Heart left ventricle (tissue), 16 donors: ENCODE measurements around the gene MRPL23. TPM values are rescaled to one million over a fixed set of nuclear protein-coding genes. Genes with fewer than 3 reads are reported as not detected.

Source experiments
- ATAC-seq, 4 donors: fragments of 200-7000 bp; cut with Tn5 transposase; one replicate each; pipeline ENCODE4 v1.9.1; 2020 to 2022; ENCODE audit warnings: moderate library complexity in 4 of 4, mild to moderate bottlenecking in 3 of 4, moderate number of reproducible peaks in 1 of 4
- DNase-seq, 5 donors: peaks; one replicate each; pipeline ENCODE4 v3.0.0-alpha.2; 2020
- H3K27ac ChIP-seq, 12 donors: fragments of 200-600 bp; sonication (generic) in 4 of 12; one replicate each; pipeline versions ENCODE4 v1.5.0 to v1.8.0; 2016 to 2022; ENCODE audit warnings: mild to moderate bottlenecking in 2 of 12
- H3K27me3 ChIP-seq, 9 donors: fragments of 200-600 bp; sonication (generic) in 2 of 9; one replicate each; pipeline versions ENCODE4 v1.5.1 to v1.8.0; 2016 to 2022; ENCODE audit warnings: mild to moderate bottlenecking in 3 of 9
- H3K36me3 ChIP-seq, 9 donors: fragments of 200-600 bp; sonication (generic) in 2 of 9; one replicate each; pipeline versions ENCODE4 v1.5.0 to v1.8.0; 2018 to 2022; ENCODE audit warnings: mild to moderate bottlenecking in 2 of 9
- H3K4me1 ChIP-seq, 12 donors: fragments of 200-600 bp; sonication (generic) in 4 of 12; one replicate each; pipeline versions ENCODE4 v1.5.0 to v1.8.0; 2016 to 2022; ENCODE audit warnings: mild to moderate bottlenecking in 3 of 12
- H3K4me3 ChIP-seq, 12 donors: fragments of 200-600 bp; sonication (generic) in 4 of 12; one replicate each; pipeline versions ENCODE4 v1.5.0 to v1.8.0; 2017 to 2022; ENCODE audit warnings: mild to moderate bottlenecking in 9 of 12, moderate library complexity in 4 of 12
- H3K9me3 ChIP-seq, 12 donors: fragments of 200-600 bp; sonication (generic) in 4 of 12; one replicate each; pipeline versions ENCODE4 v1.5.0 to v1.8.0; 2016 to 2022; ENCODE audit warnings: mild to moderate bottlenecking in 1 of 12
- POLR2A ChIP-seq, 2 donors: fragments of 450-650 bp; IDR thresholded peaks; one replicate each; pipeline ENCODE4 v1.6.1; 2017; ENCODE audit warnings: antibody characterized with exemption in 2 of 2, mild to moderate bottlenecking in 2 of 2, moderate library complexity in 2 of 2
- WGBS, 4 donors: extraction: QIAGEN DNeasy Blood & Tissue Kit in 2 of 4; methylation state at CpG; one replicate each; pipeline versions ENCODE4 v1.1.5 to v1.1.7; 2013 to 2018; 5-methylcytosine and 5-hydroxymethylcytosine counted together
- intact Hi-C, 10 donors: fragments of 100-400 bp; cut with DNase I; formaldehyde crosslinking; loops; one replicate each; pipeline versions ENCODE4 v1.11.1 to v1.14.2; 2022
- polyA plus RNA-seq, 2 donors: library from polyadenylated mRNA; stranded (reverse); fragments of 200-250 nt; gene quantifications; one replicate each; pipeline ENCODE4 v1.2.3, GENCODE V29; 2013
- total RNA-seq, 9 donors: library from RNA; depleted of rRNA in 2 of 9; stranded (reverse); fragments of >200 nt in 2 of 9; fragmentation: NEBNext Ultra II Directional in 3 of 9; extraction: Animal tissue kit (Norgen Biotek cat#: 25700) in 3 of 9; gene quantifications; one replicate each; pipeline versions ENCODE4 v1.1.0 to v1.2.4, GENCODE V29; 2016 to 2023
- TF ChIP-seq, protein P1 (sequence below), 12 donors: fragments of 200-600 bp; sonication (generic) in 4 of 12; IDR thresholded peaks; one replicate each; pipeline versions ENCODE4 v1.5.0 to v1.8.0; 2018 to 2022; ENCODE audit warnings: antibody characterized with exemption in 12 of 12, mild to moderate bottlenecking in 5 of 12
- donor health status: ischemic (EF 13 %, LVEDD 7.1; RV severe dilation, severe dysfunction).
- donor health status: healthy with polysubstance abuse.
- donor health status: DM: no; HTN: yes; CAD: no.
- donor health status: DM: no; HTN: no; CAD: no.
- donor health status: ischemic (EF 25% LVEDD 6.9; RV normal size, moderate dysfunction).
- donor health status: ischemic (EF 25% LVEDD 5.7; RV mildly dilated, moderate dysfunction).
- donor health status: healthy.
- donor health status: DM: yes; HTN: yes; CAD: no.
- donor health status: ischemic (EF 35%, LVEDD 5.7; RV mildly dilated, moderate dysfunction).
- donor health status: nonischemic (EF 11% LVEDD 7.7; RV severe dilation, severe dysfunction).
- donor health status: DM: yes; HTN: yes; CAD: no.
- donor health status: PGD.
- donor health status: ischemic (EF 29% LVEDD 5.4; RV normal size, mild dysfunction).
- donor health status: nonischemic (EF 23%, LVEDD 6.1; RV moderate dilation, normal function).

The MRPL23 gene
- total and polyA plus RNA-seq, 11 donors = 44.0 to 183 (median 93.3) TPM

DNA sequence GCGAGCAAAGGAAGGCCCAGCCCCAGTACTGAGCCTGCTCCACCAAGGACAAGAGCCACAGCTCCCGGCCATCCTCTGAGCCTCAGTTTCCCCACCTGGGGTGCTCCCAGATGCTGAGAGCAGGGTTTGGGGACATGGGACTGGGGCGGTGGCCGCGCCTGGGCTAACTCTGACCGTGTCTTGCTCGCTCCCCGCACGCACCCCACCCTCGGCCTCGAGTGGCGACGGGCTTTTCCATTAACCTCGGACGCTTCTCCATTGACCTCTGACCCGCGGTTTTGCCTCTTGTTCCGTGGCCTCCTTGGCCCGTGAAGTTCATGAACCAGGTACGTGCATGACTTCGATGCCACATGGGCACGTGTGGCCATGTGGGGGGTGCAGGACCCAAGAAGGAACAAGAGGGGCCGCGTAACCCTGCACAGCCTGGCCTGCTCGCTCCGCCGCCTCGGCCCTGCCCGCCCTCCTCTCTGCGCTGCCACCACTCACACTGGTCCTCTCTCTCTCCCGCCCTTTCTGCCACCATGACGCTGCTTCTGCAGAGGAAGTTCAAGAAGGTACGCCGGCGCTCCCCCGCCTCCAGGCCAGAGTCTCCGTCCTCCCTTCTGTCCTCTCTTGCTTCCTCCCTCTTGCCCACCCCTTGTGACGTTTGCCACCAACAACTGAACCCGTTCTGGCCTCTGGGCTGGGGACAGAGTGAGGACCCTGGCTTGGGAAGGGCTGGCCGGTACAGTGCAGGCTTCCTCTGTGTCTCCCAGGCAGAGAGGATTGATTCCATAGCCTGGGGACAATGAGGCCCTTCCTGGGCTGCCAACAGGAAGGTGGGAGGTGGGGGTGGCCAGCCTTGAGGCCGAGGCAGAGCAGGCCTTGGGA is 20.7 kb upstream of the MRPL23 start:
- H3K36me3 ChIP-seq = no peaks in the 10 kb centered on the region
- intact Hi-C loops = loop anchor here in 2 of 10 donors (5.0 to 10.0 kb wide), 3 partner anchors 44 to 232 kb away; partner anchors contain the start of gene KRTAP5-6 (in 1 of the 2)
- peak overlapping the region; percentile 54 to 87 (median 70) for H3K27ac ChIP-seq
- no peak for TF ChIP-seq POLR2A (IDR thresholded peaks at IDR 0.05)
- TF ChIP-seq, protein P1, sequence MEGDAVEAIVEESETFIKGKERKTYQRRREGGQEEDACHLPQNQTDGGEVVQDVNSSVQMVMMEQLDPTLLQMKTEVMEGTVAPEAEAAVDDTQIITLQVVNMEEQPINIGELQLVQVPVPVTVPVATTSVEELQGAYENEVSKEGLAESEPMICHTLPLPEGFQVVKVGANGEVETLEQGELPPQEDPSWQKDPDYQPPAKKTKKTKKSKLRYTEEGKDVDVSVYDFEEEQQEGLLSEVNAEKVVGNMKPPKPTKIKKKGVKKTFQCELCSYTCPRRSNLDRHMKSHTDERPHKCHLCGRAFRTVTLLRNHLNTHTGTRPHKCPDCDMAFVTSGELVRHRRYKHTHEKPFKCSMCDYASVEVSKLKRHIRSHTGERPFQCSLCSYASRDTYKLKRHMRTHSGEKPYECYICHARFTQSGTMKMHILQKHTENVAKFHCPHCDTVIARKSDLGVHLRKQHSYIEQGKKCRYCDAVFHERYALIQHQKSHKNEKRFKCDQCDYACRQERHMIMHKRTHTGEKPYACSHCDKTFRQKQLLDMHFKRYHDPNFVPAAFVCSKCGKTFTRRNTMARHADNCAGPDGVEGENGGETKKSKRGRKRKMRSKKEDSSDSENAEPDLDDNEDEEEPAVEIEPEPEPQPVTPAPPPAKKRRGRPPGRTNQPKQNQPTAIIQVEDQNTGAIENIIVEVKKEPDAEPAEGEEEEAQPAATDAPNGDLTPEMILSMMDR (IDR thresholded peaks at IDR 0.05) = no peak
- DNase-seq (peak in 4 of 5 donors; percentile 40 to 64 (median 54)), ATAC-seq (peak in 3 of 4 donors; percentile 2 to 33 (median 13))
- H3K27me3 ChIP-seq = no peaks in the 10 kb centered on the region
- no peaks in the 10 kb centered on the region for H3K9me3 ChIP-seq
- 78 to 84% (median 79%) methylated on average over 39 to 41 of the region's 41 CpGs for WGBS, 4 donors
- H3K4me1 ChIP-seq = peaks cover 4 to 76% (median 37%) of the 10 kb centered on the region in 12 donors
- H3K4me3 ChIP-seq = peak overlapping the region in 1 of 12 donors; percentile 6

DNA sequence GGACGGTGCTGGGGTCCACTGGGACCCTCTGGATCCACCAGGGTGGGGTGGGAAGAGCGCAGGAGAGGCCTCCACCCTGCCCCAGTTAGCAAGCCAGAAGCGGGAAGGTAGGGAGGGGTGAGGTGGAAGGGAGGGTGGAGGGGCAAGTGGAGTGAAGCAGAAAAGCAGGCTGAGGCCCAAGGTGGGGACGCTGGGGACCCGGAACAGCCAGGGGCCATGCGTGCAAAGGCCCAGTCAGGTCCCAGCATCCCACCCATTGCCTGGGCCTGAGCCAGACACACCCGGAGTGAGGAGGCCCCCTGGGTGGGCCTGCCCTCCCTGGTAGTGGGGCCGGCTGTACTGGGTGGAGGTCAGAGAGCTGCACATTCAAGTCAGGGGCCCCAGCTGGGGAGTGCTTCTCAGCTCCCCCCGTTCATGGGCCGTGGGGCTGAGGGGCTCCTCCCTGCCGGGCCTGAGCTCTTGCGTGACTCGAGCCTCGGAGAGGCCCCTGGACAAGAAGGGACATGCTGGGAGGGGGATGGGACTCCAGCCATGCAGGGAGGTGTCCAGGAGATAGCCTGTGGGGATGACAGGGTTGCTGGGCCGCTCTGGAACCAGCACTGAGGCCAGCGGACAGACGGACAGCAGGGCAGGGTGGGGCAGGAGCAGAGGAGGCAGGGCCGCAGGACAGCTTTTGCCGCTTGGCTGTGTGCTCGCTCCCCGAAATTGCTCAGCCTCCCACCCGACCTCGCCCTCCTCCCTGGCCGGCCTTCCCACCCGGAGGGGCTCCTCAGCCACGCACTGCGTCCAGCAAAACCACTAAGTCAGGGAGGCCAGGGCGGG is 19.9 kb upstream of the MRPL23 start:
- 46 to 71% (median 63%) methylated on average over 14 to 28 of the region's 28 CpGs for WGBS, 4 donors
- no peaks in the 10 kb centered on the region for H3K36me3 ChIP-seq
- peak overlapping the region; percentile 54 to 87 (median 70) for H3K27ac ChIP-seq
- DNase-seq (peak; percentile 23 to 66 (median 50)), ATAC-seq (peak; percentile 5 to 43 (median 31))
- H3K27me3 ChIP-seq = no peaks in the 10 kb centered on the region
- TF ChIP-seq POLR2A (IDR thresholded peaks at IDR 0.05) = no peak
- TF ChIP-seq, protein P1 (IDR thresholded peaks at IDR 0.05) = no peak
- intact Hi-C loops = loop anchor here in 2 of 10 donors (5.0 to 10.0 kb wide), 3 partner anchors 45 to 232 kb away; partner anchors contain the start of gene KRTAP5-6 (in 1 of the 2)
- peaks cover 0 to 72% (median 33%) of the 10 kb centered on the region in 12 donors for H3K4me1 ChIP-seq
- H3K4me3 ChIP-seq = no peak overlapping the region
- no peaks in the 10 kb centered on the region for H3K9me3 ChIP-seq

DNA sequence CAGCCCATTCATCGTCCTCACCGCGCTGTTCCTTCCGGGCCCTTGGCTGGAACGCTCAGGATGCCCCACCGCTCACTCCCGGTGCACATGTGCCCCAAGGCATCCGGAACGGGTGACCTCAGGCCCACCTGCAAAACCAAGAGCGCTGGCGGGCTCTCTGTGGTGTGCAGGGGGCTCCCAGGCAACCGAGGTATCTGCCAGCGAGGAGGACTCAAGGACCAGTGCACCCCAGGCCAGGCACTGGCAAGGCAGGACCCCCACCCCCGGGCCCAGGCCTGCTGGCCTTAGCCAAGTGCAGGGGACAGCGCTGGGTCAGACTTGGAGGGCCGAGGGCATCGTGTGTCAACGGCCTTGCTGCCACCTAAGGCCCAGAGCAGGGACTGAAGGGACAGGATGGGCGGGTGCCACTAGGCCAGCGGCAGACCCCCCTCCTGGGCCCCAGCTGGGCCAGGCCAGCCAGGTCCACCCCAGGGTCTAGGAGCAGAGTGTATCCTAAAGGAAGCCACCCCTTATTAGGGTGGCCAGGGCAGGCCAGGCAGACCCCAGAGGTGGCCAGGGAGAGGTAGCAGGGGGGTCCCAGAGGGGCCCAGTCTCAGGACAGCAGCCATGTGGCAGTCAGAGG is 19.2 kb upstream of the MRPL23 start:
- Histone ChIP-seq H3K9me3 (no peaks in the 10 kb centered on the region), H3K27me3 (no peaks in the 10 kb centered on the region), H3K36me3 (no peaks in the 10 kb centered on the region), H3K27ac (peak overlapping the region; percentile 54 to 87 (median 70)), H3K4me3 (no peak overlapping the region), H3K4me1 (peaks cover 0 to 65% (median 27%) of the 10 kb centered on the region in 12 donors)
- DNase-seq = no peak
- TF ChIP-seq POLR2A (IDR thresholded peaks at IDR 0.05) = no peak
- TF ChIP-seq, protein P1 (IDR thresholded peaks at IDR 0.05) = no peak
- peak in 2 of 4 donors; percentile 4 for ATAC-seq
- 55 to 83% (median 72%) methylated on average over 11 to 20 of the region's 20 CpGs for WGBS, 4 donors
- intact Hi-C loops = loop anchor here in 2 of 10 donors (5.0 to 10.0 kb wide), 3 partner anchors 46 to 233 kb away; partner anchors contain the start of gene KRTAP5-6 (in 1 of the 2)
